CD4-positive, alpha-beta T cell treated with Interleukin-12 subunit alpha and Interleukin-12 subunit beta, for 1 hour (primary cell): Measurements from ENCODE around the gene SPECC1.
"Not testable (repeated sequence)": the region's sequence is repeated elsewhere in the genome, so short reads cannot be mapped to it uniquely, and the experiment has no call there.

Experiments
- DNase-seq: peaks from one replicate; pipeline ENCODE4 v3.0.0-alpha.2; 2020

SPECC1 gene

GRCh38 chr17:20009302-20010098 lies at the start of gene SPECC1:
TSS of gene SPECC1 (plus strand) at chr17:20009359. CDS start at chr17:20096652, 87,293 bp downstream.
- peak; percentile 89 for DNase-seq

GRCh38 chr17:19962954-19963353 lies 46.2 kb upstream of the SPECC1 start:
- not testable (repeated sequence) for DNase-seq

GRCh38 chr17:19973156-19973555 lies 36.0 kb upstream of the SPECC1 start:
- no peak for DNase-seq

- DNase-seq: no peak
These were observed 33.6 kb upstream of the SPECC1 start for GRCh38 chr17:19975601-19976000.

- peak; percentile 93 for DNase-seq
These were observed 31.6 kb upstream of the SPECC1 start, which contains the start of gene AKAP10 for GRCh38 chr17:19977293-19978208. TSS of gene AKAP10 (minus strand) at chr17:19977828. CDS start at chr17:19977679, 149 bp downstream.

- no peak for DNase-seq
These were observed 30.9 kb upstream of the SPECC1 start for GRCh38 chr17:19978209-19978802.

GRCh38 chr17:19978805-19979211 lies 30.4 kb upstream of the SPECC1 start:
- DNase-seq: no peak

- DNase-seq: no peak
These were observed 29.0 kb upstream of the SPECC1 start for GRCh38 chr17:19979917-19980770.

GRCh38 chr17:19986941-19987861 lies 22.0 kb upstream of the SPECC1 start:
- no peak for DNase-seq

- DNase-seq: no peak
These were observed 21.3 kb upstream of the SPECC1 start for GRCh38 chr17:19987897-19988296.

- no peak for DNase-seq
These were observed 17.8 kb upstream of the SPECC1 start for GRCh38 chr17:19991252-19991885.

- DNase-seq: peak; percentile 81
These were observed 16.1 kb upstream of the SPECC1 start for GRCh38 chr17:19992803-19993713.

- DNase-seq: no peak
These were observed 13.1 kb upstream of the SPECC1 start for GRCh38 chr17:19996086-19996485.

- no peak for DNase-seq
These were observed 12.7 kb upstream of the SPECC1 start for GRCh38 chr17:19996502-19996901.

GRCh38 chr17:20008242-20009051 lies 712 bp upstream of the SPECC1 start:
- DNase-seq: no peak

GRCh38 chr17:20009052-20009301 lies 182 bp upstream of the SPECC1 start:
- DNase-seq: no peak

- DNase-seq: peak; percentile 24
These were observed 1.1 kb downstream of the SPECC1 start for GRCh38 chr17:20010099-20010863.

- DNase-seq: no peak
These were observed 1.8 kb downstream of the SPECC1 start for GRCh38 chr17:20010936-20011335.
